ENCODE measurements around the gene RPL13.

The RPL13 gene

DNA sequence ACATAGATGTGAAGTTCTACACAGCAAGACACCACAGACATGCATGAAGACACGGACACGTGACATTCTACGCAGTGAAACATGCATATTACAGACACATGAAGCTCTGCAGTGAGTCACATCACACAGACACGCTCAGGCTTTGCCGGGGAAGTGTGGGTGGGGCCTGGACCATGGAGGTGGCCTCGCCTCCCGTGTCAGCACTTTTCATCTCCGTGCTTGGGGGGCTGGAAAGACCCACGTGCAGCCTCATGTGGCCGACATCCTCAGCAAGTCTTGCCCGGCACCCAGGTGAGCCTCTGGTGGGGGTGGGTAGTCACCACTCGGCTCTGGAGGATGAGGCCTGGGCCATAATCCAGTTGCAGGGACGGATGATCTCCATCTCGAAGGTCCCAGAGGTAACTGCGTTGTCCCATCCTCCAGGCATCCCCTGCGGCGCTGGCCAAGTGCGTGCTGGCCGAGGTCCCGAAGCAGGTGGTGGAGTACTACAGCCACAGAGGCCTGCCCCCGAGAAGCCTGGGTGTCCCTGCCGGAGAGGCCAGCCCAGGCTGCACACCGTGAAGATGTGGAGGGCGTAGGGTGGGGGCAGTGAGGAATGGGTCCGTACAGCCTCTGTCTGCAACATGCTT, 35.7 kb downstream of the RPL13 start:
- no peak for DNase-seq (ENCODE audit: low read depth in 3 of 3, low spot score in 1 of 3)

DNA sequence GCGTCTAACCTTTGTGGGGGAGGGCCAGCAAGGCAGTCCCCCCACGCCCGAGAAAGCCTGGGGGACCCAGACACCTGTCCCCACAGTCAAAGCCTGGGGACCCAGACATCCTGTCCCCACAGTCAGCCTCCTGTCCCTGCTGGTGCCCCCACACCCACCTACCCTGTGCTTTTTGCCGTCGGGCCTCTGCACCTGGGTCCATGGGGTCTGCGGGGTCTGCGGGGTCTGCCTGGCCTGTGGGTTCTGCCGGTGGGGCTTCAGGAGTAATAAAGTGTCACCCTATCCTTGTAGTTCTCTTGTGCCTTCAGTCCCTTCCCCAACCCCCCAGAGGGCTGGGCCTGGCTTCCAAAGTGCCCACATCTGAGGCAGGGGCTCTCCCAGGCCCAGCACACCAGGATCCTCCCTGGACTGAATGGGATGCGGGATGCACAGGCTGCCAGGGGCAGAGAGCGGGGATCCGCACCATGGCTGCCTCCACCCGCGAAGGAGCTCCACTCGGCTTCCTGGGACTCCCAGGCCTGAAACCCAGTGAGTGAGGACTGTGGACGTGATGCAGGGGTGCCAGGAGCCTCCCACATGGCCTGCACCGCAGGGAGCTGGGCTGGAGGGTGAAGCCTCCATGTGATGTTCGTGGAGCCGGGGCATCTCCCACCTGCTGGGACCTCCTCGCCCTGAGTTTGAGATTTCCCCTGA, 36.6 kb downstream of the RPL13 start:
- no peak for DNase-seq (ENCODE audit: low read depth in 3 of 3, low spot score in 1 of 3)

DNA sequence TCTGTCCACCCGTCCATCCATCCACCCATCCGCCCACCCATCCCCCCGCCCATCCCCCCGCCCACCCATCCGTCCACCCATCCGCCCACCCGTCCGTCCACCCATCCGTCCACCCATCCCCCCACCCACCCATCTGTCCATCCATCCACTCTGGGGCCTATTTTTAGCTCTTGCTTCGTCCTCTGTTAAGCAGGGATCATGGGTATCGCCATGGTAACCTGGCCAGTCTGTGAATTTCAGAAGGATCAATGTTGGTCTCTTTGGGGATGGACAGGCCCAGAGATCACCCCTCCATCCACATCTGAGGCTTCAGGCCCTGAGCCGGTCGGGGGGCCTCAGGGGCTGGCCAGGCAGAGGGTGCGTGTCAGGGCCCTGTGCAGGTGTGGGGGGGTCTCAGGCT, 37.7 kb downstream of the RPL13 start:
- DNase-seq (ENCODE audit: low read depth in 3 of 3, low spot score in 1 of 3) = no peak

DNA sequence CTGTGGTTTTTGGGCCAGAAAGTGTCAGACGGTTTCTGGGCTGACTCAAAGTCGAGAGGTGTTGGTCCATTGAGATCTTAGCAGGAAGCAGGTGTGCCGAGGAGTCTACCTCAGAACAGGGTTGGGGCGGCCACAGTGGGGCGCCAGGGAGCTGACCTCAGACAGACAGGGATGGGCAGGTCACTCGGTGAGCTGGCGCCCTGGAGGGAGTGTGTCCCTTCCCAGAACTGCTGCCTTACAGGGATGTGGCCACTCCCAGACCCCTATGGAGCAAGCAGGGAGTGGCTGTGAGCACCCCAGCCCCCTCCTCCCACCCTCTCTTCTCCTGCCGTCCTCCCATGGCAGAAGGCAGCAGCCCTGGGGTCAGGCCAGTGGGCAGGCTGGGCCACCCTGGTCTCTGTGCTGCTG, 39.0 kb downstream of the RPL13 start:
- no peak for DNase-seq (ENCODE audit: low read depth in 3 of 3, low spot score in 1 of 3)

DNA sequence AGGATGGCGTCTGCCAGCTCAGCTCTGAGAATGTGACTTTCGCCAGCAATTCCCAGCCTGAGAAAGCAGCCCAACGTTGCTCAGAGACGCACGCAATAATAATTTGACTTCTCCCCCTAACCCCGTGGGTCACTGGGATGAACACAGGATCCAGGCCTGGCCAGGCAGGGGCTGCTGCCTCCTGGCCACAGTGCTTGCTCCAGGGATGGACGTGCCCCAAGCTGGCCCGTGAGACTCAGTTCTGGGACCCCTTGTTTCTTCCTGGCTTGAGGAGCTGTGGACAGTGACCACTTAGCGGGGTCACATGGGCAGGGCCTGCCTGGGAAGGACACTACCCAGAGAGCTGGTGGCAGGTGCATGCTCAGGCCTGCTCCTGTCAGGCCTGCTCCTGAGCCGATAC, 39.4 kb downstream of the RPL13 start:
- DNase-seq (ENCODE audit: low read depth in 3 of 3, low spot score in 1 of 3) = no peak

DNA sequence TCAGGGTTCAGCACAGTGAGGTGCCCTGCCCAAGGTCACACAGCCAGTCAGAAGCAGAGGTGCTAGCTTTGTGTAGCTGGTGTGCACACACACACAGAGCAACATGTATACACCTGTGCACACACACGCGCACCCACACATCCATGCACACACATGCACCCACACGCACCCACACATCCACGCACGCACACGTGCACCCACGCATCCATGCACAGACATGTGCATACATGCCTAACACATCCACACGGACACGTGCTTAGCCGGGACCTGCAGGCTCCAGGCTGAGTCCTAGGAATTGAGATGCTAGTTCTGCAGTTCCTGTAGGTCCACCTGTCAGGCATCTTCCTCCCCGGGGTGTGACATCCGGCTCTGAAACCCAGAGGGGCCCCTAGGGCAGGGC, 39.9 kb downstream of the RPL13 start:
- no peak for DNase-seq (ENCODE audit: low read depth in 3 of 3, low spot score in 1 of 3)

DNA sequence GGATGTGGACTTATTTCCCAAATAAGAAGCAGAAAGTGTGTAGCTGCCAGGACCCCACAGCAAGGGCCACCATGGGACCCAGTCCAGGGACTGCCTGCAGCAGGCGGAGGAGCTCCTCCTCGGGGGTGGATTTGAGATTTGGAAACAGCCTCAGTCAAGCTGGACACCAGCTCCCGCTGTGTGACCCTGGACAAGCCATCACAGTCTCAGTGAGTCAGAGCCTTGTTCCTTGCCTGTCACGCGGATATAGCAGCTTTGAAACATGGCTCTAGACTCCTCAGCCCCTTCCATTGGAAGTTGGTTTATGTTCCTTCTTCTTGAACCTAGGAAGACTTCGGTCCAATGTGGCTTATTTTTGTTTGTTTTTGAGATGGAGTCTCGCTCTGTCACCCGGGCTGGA, 40.5 kb downstream of the RPL13 start:
- no peak for DNase-seq (ENCODE audit: low read depth in 3 of 3, low spot score in 1 of 3)

DNA sequence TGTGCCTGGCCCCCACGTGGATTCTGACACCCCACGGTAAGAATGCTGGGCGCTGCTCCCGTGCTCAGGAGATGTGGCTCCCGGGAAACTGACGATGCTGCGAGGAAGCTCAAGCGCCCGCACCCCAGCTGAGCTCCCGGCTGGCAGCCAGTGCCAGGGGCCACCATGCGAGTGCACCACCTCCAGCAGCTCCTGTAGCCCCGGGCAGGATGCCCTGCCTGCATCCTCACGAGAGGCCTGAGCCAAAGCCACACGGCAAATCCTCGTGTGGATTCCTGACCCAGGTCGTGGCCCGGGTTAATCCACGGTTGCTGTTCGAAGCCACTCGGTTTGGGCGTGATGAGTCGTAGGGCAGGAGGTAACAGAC, 41.4 kb downstream of the RPL13 start:
- DNase-seq (ENCODE audit: low read depth in 3 of 3, low spot score in 1 of 3) = no peak

DNA sequence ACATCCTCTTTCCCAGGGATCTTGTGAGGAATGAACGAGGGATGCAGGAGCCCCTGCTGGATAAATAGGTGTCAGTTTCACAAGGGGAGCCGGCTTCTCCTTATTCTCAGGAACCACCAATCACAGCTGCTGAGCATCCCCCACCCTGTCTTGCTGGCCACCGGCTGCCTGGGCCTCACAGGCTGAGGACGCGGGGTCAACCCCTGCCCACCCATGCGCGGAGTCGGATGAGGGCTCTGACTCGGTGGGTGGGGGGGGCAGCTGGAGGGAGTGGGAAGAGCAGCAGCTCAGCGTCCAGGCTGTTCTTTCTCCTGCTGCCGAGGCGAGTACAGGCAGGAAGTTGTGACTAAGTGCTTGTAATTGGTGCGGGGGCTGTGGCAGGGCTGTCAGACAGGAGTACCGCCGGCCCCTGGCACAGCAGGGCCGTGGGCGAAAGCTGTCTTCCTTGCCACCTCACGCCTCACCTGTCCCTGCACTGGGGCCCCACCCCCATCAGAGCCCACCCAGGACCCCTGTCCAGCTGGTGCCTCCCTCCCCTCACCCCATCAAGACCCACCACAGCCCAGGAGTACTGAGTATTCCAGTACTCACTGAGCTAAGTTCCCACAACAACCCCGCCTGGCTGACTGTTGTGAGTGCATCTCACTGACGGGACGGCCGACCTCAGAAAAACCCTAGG, 41.9 kb downstream of the RPL13 start:
- DNase-seq (ENCODE audit: low read depth in 3 of 3, low spot score in 1 of 3) = peak; percentile 12 to 50 (median 16)

DNA sequence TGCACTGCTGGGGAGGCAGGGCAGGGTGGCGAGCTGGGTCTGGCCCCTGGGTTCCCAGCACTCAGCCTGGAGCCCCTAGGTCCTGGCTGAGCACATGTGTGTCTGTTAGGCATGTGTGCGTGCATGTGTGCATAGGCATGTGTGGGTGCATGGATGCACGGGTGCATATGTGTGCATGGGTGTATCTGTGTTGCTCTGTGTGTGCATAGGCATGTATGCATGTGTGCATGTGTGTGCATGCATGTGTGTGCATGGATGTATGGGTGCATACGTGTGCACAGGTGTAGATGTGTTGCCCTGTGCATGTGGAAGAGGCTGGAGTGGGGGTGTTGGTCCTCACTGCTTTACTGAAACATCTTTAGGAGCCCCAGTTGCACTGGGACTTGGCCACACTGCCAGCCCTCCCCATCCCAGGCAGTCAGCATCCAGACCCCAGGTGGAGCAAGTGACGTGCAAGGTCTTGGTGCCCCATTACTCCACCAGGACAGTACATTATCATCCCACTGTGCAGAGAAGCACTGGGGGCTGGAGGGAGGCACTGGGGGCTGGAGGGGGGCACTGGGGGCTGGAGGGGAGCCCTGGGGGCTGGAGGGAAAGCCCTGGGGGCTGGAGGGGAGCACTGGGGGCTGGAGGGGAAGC, 42.6 kb downstream of the RPL13 start:
- DNase-seq (ENCODE audit: low read depth in 3 of 3, low spot score in 1 of 3) = no peak

DNA sequence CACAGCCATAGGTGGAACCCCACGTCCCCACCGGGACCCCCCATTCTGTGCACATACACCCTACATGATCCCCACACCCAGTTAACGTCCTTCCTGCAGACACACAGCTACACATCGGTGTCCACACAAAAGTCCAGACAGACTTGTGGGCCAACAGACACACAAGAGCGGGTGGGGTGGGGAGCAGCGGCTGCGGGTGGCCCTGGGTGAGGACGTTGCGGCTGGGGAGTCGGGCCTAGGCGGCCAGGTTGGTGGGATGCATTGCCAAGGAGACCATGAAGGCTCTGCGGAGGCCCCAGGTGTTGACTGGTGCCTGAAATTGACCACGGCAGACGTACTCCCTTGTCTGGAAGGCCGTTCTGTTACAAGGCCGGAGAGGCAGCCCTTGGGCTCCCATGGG, 44.3 kb downstream of the RPL13 start:
- DNase-seq (ENCODE audit: low read depth in 3 of 3, low spot score in 1 of 3) = no peak

DNA sequence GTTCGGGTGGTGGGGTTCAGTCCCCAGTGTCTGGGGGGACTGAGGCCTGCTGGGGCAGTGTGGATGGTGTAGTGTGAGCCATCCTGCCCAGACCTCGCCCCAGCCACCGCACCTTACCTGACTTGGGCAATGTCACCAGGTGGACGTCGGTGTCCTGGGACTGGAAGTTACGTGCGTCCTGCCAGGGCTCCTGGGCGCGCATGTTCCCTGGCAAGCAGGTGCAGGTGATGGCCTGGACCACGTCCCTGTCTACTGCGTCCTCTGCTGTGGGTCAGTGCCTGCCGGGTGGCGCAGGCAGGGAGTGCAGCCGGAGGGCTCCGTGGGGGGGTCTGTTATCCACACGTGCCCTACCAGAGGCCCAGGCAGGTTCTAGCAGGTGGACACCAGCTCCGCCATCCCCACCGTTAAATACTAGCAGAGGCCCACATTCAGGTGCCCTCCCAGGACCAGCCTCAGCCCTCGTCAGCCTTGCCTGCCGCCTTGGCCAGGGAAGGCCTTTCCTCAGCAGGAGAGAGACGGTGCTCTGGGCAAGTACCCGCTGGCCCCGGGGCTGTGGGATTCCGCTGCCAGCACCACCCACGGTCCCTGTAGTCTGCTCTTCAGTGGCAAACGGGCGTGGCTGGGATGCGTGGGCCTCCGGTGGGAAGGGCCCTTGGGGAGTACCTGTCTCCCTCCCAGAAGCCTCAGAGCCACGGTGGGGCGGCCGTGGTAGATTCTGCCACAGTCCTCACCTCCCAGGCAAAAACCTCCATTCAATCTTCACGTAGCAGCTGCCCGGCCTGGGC, 44.9 kb downstream of the RPL13 start:
- DNase-seq (ENCODE audit: low read depth in 3 of 3, low spot score in 1 of 3) = no peak

DNA sequence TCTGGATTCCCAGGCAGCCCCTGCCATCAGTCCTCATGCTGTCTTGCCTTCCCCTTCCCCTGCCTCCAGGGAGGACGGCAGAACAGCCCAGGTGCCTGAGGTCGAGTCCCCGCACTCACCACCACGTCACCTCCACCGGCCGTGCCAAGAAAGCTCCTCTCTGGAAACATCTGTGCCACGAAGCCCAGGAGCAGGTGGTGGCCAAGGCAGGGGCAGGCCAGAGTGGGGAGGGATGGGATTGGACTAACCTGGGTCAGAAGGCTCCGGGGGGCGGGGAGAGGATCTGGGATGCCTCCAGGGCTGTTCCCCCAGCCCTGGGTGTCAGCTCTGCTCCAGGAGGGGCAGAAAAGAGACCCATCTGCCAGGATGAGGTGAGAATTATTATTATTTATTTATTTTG, 45.5 kb downstream of the RPL13 start:
- DNase-seq (ENCODE audit: low read depth in 3 of 3, low spot score in 1 of 3) = no peak

DNA sequence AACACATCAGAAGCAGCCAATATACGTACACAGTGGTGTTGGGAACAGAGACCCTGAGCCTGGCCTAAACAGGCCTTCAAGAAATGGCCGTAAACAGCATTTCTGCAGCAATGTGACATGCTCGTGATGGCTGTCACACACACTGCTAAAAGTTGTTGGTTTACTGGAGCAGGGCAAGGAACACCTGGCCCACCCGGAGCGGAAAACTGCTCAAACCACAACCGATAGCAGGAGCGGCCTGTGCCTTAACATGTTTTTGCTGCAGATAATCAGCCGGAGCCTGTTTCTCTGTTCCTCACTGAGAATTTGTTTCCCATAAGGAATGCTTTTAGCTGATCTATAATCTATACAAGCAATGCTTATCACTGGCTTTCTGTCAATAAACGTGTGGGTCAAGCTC, 47.0 kb downstream of the RPL13 start:
- no peak for DNase-seq (ENCODE audit: low read depth in 3 of 3, low spot score in 1 of 3)

DNA sequence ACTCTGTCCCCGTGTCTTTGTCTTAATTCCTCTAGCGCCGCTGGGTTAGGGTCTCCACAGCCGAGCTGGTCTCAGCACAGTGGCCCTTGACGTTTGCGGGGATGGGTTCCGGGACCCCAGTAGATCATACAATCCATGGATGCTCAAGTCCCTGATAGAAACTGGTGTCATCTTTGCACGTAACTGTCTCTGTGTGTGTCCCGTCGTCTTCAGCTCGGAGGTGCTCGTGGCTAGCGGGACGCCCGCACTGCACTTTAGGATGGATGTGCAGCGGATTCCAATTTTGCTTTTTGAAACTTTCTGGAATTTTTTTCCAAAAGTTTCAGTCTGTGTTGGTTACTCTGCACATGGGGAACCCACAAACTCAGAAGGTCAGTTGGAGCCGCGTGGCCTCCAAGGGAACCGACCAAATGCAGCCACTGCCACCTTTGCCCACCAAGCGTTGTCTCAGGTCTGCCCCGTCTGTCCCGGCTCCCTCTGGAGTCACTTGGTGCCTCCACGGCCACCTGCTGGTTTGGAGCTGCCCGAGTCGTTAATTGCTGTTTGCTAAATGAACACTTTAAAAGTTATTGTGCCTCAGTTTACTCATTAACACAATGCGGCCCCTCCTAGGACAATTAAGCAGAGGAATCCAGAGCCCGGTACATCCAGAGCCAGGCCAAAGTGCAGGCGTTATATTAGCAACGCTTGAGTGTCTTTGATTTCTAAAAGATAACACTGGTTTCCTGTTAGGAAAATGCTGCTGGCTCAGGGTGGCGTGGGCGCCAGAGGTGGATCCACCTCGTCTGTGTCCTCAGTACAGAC, 47.7 kb downstream of the RPL13 start:
- no peak for DNase-seq (ENCODE audit: low read depth in 3 of 3, low spot score in 1 of 3)

DNA sequence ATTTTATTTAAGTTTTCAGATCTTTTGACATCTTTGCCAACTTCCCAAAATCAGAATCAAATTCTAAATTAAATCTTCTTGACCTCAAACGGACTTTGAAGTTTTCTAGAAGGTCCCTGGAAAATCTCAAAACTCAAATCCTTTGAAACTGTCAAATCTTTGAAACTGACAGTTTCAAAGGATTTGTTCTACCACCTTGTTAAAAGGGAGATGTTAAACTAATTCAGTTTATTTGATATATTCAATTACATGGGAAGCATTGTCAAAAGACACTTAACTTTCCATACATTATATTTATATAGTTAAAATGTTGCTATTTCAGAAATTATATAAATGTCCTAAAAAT, 49.6 kb downstream of the RPL13 start:
- DNase-seq (ENCODE audit: low read depth in 3 of 3, low spot score in 1 of 3) = no peak

DNA sequence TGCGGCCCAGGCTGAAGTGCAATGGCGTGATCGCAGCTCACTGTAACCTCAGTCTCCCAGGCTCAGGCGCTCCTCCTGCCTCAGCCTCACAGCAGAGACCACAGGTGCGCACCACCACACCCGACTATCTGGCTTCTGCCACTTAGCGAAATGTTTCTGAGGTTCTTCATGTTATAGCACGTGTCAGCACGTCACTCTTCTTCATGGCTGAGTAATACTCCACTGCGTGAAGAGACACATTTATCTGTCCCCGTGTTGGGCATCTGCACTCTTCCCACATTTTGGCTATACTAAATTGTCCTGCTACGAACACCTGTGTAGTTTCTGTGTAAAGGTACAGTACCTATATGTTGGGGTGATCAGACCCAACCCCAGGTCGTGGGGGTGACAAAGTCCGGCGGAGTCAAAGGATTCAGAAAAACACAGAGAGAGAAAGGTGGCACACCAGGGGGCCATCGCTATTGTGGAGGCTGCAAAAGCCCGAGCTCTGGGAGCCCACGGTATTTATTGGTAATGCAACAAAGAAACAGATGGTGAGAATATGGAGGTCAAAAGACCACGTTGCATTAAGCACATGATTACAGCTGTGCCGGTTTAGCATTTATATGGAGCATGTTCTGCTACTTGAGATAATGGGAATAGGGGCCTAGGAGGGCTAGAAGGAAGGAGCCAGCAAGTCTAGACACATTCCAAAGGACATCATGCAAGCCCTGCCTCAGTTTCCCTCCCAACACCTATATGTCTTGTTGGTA, 52.1 kb downstream of the RPL13 start:
- no peak for DNase-seq (ENCODE audit: low read depth in 3 of 3, low spot score in 1 of 3)

DNA sequence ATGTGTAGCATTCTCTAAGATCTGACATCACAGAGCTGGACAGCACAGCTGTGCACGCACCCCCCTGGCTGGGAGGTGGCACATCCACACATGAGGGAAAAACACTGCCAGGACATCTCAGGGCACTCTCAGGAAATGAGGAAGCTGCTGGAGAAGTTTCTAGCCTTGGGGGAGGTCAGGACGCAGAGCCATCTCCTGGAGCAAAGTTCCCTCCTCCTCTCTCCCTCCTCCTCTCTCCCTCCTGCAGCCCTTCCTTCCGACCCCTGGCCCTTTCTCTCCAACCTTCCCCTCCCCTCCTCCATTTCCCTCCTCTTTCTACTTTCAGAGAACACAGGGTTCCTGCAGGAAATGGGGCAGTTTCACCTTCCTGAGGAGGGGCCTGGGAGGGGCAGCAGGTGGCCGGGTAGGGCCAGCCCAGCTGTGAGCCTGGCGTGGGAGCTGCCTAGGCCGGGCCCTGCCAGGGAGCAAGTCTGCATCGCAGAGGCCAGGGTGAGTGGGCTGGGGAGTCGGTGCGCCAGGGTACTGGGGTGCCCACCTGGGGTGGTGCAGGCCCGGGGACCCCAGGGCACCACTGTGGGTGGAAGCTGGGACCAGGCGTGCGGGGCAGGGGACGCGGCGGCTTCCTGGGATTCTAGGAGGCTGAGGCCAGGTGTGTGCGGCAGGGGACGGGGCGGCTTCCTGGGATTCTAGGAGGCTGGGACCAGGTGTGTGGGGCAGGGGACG, 52.9 kb downstream of the RPL13 start, which contains the start of gene DPEP1:
TSS of gene DPEP1 (plus strand) at position 412 of the 723 bp plus-strand sequence. CDS start 16,769 bp downstream, outside the sequence.
- no peak for DNase-seq (ENCODE audit: low read depth in 3 of 3, low spot score in 1 of 3)

DNA sequence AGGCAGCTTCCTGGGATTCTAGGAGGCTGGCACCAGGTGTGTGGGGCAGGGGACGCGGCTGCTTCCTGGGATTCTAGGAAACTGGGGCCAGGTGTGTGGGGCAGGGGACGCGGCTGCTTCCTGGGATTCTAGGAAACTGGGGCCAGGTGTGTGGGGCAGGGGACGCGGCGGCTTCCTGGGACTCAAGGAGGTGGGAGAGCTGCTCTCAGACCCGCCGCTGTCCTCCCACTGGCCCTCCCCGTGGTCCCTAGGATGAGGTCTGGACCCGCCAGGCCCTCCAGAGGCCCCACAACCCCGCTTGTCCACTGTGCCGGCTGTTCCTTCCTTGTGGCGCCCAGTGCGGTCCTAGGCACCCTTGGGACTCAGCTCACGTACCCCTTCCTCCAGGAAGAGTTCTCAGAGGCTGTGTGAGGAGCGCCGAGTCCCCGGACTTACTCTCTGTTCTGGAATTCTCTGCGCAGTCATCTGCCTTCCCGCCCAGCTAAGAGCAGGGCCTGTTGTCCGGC, 53.5 kb downstream of the RPL13 start:
- no peak for DNase-seq (ENCODE audit: low read depth in 3 of 3, low spot score in 1 of 3)

All from stimulated activated CD4-positive, alpha-beta T cell treated with anti-CD3 and anti-CD28 coated beads, TNF-alpha, amount 100 ng/mL, for 1 hour (primary cell).